IPS DF 4.7 (cell line): ENCODE measurements around the gene TEC.

Experiments used
- DNase-seq: peaks from one replicate; pipeline ENCODE4 v3.0.0-alpha.2; 2013; ENCODE audit warnings: low spot score; ENCODE audit errors: extremely low read depth

TEC gene

GRCh38 chr4:48085821-48086589 is 183.6 kb downstream of the TEC start:
- DNase-seq = no peak
